Brain pericyte (primary cell): Measurements from ENCODE around the gene SPIRE1.

Experiments used
- DNase-seq: peaks from one replicate; pipeline ENCODE4 v3.0.0-alpha.2; 2012; ENCODE audit warnings: low read depth, low spot score

Gene SPIRE1

DNA sequence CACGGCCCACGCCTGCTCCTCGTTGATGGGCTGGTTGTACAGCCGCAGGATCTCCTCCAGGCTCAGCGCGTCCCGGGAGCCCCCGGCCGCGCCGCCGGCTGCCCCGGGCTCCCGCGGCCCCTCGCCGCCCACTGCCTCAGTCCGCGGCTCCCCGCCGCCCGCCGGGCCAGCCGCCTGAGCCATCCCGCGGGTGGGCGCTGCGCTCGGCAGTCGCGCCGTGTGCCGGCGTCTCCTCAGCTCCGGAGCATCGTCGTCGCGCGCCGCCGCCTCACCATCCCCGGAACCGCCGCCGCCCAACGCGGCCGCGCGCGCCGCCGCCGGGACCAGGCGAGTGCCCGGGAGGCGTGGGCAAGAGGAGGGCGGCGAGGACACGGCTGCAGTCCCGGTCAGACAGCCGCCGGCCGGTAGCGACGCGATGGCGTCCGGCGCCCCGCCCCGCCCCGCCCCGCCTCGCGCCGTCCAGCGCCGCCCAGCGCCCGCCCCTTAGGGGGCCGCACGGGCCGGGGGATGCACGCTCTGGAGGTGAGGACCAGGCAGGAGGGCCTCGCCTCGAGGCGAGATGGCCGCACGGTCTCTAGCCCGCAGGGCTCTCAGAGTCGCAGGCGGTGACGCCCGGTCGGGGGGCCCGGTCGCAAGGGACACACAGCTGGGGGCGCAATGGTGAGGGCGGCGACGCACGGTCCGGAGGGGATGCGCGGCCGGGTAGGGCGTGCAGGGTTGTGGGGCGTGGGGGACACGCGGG is at the start of gene SPIRE1:
TSS of gene SPIRE1 (minus strand) at position 424 of the 742 bp plus-strand sequence. CDS start at position 183, 241 bp downstream.
- no peak for DNase-seq

DNA sequence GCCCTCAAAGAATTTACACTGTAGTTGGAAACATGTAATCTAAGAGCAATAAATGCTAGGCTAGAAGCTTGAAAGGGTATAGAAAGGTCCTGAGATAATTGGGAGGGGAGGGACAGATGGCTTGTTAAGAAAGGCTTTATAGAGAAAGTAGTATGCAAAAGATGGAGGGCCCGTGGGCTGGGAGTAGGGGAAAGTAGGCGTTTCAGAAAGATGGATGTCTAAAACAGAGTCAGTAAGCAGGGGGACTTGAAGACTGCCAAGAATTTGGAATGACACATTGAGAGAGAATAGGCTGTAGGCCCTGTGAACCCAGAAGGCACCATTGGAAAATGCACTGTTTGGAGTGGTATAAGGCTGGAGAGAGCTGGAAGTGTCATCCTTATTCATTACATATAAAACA is 45.8 kb upstream of the SPIRE1 start:
- DNase-seq, result no peak

DNA sequence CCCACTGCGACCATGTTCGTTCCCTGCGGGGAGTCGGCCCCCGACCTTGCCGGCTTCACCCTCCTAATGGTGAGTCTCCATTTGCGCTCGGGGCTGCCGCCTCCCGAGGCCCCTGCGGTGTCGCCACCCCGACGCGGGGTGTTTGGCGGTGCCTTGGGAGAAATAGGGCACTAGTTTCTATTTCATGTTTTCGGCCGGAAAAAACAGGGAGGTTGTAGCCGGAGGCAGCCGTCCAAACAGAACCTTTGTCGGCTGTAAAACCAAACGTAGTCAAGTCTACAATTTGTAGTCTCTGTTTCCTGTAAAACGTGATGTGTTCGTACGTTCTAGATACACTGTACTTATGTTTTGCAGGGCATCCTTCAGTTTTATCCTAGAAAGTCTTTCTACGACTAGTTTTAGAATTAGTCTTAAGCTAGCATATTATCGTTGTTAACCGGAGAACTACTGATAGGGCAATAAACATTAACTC is 45.2 kb upstream of the SPIRE1 start:
- no peak for DNase-seq

DNA sequence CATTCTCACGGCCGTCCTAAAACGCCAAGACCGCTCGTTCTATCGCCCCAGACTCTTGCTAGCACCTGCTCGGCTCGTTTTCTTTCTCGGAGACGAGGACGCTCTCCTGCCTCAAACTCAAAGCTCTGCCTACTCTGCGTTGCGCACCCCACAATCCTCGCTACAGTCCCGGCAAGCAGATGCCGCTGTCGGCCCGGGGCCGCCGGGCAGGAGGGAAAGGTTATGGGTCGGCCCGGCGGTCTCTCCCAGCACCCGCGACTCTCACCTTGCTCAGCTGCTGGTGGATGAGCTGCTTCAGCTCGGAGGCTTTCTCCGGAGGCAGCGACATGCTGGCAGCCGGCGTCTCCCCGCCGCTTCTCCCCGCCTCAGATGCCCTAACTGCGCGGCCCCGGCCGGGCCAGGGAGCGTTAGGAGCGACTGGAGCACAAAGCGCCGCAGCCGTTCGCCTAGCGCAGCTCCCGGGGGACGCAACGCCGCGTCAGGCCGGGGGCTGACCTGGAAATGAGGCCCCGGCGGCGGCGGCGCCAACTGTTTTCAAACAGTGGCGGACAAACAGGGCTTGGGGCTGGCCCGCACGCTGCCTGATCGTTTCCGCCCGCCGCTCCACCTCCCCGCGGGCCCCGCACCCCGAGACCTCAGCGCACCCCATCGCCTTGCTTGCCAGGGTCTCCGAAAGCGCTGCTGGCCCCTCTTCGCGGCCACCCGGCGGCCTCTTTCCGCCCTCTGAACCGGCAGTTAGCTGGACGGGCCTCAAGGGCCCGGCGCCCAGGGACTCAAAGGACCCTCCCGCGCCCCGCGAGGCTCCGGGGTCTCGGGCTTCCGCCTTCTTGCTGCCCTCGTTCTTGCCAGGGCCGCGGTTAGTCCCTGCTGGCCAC is 44.6 kb upstream of the SPIRE1 start, which contains the start of the genes CEP76 and PSMG2:
TSS of gene CEP76 (minus strand) at position 503 of the 875 bp plus-strand sequence. CDS start at position 328, 175 bp downstream.
TSS of gene PSMG2 (plus strand) at position 822 of the 875 bp plus-strand sequence. CDS start 66 bp downstream, outside the sequence.
- peak; percentile 49 for DNase-seq

DNA sequence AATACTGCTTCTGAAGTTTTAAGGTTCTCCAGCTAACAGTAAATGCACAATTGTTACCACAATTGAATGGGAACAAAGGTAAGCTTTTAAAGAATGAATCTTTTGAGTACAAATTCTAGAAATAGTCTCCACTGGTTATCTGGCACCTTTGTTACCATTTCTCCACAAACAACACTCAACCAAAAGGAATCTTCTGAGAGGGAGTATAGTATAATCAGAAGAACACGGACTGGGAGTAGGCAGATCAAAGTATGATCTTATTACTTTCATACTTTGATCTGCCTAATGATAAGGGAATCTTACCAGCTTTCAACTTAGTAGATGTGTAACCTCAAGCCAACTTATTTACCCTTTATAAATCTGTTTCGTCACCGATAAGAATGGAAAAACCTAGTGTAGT is 43.3 kb upstream of the SPIRE1 start:
- no peak for DNase-seq

DNA sequence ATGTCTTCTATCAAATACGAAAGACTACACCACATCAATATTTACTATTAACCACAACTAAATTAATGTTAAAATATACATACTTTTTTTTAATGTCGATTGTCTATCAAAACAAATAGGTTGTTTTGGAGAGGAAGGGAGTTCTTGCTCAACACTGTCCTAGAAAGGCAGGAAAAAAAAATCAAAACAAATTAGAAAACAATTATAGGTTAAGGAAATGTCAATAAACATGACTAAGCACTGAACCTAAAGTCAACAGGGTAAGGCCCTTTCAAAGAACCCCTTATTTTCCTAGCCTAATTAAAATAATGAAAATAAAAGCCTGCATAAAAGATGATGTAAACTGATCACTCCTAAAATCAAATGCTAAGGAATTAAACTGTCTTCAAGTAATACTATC is 41.8 kb upstream of the SPIRE1 start:
- DNase-seq, result no peak

DNA sequence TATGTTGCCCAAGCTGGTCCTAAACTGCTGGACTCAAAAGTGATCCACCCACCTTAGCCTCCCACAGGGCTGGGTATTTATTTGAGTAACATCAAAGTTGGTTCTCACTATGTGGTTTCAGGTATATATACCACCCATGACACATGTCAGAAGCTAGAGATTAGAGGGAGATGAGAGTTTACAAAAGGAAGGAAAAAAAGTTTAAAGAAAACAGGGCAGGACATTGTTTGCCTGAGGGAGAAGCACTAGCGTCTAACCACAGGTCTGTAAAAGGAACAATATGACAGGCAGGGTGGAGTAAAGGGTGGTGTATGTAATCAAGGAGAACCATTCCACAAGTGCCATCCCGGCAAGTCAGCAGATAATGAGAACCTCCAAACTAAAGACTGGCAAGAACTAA is 36.1 kb upstream of the SPIRE1 start:
- DNase-seq, result no peak

DNA sequence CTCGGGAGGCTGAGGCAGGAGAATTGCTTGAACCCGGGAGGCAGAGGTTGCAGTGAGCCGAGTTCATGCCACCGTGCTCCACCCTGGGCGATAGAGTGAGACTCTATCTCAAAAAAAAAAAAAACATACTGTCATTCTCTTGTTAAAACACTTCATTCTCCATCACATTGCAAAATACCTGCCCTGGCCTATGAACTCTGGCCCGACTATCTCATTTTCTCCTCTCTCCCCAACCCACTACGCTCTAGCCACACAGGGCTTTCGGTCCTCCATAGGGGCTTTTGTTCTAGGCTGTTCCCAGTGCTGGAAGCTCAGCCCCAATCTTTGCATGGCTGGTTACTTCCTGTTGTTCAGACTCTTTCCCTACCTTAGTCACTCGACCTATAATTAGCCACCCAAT is 34.3 kb upstream of the SPIRE1 start:
- DNase-seq, result no peak

DNA sequence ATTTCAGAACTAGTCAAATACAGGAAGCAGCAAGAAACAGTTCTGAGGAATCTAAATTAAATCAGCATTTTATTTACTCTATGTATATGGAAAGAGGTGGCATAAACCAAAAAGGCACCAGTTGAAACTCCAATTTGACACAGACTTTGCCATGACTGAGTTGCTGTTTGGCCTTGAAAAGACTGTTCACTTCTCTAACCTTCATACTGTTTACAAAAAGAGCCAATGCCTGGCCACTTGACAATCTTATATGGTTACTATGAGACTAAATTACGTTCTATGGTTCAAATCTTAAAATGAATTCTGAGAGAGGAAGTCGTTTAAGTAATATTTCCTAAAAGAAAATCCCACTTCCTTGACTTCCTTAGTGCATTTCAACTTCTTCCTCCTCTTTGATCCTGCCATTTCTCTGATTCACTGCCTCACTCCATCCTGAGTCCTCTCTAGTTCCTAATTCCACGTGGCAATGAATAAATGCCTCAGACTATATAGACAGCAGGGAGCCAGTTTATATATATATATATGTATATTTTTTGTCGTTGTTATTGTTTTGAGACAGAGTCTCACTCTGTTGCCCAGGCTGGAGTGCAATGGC is 31.4 kb upstream of the SPIRE1 start:
- no peak for DNase-seq

DNA sequence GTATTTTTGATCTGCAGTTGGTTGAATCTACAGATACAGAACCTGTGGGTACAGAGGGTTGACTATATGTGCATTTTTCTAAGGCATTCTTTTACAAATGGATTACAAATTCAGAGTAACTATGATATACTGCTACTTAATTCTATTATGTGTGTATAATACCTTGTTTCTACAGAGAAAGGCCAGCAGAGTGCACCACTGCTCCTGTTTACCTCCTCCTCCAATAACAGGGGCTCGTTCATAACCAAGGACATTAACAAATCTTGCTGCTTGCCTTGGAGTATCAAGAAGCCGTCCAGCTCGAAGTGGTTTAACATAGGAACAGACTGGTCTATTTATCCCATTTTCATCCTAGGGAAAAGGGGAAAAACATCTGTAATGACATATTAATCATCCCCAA is 28.2 kb upstream of the SPIRE1 start:
- DNase-seq, result no peak

DNA sequence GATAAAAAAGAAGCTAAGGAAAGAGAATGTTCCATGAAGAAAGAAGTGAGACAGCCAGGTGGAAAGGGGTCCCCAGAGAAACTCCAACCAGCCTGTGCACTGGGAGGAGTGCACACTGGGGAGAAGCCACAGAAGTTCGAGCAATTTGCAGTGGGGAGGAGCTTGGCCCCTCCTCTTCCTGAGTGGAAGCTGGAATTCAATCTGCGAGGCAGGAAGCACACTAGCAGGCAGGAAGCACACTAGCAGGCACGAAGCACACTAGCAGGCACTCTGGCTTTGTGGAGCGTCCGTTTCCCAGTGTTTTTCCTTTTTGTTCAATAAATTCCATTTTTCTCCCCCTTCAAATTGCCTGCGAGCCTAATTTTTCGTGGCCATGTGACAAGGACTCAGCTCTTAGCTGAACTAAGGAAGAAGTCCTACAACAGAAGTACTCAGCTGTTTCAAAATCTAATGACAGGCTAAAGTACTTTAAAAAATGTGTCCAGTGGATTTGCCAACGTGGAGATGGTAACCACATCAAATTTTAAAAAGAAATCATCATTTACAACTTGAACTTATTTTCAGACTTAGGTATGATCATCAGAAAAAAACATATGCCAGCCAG is 21.4 kb upstream of the SPIRE1 start:
- DNase-seq, result no peak

DNA sequence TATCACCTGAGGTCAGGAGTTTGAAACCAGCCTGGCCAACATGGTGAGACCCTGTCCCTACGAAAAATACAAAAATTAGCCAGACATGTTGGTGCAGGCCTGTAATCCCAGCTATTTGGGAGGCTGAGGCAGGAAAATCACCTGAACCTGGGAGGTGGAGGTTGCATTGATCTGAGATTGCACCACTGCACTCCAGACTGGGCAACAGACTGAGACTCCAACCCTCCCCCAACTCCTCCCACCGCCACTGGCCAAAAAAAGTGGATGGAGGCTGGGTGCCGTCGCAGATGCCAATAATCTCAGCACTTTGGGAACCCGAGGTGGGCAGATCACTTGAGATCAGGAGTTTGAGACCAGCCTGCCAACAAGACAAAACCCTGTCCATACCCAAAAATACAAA is 10.1 kb upstream of the SPIRE1 start:
- DNase-seq, result no peak

DNA sequence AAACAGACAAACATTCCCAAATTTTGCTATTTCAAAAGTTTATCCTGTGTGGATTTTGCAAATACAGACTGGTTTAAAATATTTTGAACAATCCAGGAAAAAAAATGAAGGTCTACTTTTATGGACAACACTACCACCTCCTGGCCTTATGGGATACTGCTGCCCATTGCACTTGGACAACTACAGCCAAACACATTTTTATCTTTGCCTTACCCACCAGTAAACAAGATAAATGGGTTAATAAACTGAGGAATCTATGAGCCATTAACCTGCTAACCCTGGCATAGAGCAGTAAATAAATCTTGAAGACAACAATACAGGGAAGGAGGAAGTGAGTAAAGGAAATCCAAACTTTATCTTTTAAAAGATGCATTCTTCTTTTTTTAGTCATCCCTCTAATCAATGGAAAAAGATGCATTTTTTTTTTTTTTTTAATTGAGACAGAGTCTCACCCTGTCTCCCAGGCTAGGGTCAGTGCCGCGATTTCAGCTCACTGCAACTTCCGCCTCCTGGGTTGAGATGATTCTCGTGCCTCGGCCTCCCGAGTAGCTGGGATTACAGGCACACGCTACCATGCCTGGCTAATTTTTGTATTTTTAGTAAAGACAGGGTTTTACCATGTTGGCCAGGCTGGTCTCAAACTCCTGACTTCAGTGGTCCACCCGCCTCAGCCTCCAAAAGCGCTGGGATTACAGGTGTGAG is 2.1 kb upstream of the SPIRE1 start:
- DNase-seq, result no peak

DNA sequence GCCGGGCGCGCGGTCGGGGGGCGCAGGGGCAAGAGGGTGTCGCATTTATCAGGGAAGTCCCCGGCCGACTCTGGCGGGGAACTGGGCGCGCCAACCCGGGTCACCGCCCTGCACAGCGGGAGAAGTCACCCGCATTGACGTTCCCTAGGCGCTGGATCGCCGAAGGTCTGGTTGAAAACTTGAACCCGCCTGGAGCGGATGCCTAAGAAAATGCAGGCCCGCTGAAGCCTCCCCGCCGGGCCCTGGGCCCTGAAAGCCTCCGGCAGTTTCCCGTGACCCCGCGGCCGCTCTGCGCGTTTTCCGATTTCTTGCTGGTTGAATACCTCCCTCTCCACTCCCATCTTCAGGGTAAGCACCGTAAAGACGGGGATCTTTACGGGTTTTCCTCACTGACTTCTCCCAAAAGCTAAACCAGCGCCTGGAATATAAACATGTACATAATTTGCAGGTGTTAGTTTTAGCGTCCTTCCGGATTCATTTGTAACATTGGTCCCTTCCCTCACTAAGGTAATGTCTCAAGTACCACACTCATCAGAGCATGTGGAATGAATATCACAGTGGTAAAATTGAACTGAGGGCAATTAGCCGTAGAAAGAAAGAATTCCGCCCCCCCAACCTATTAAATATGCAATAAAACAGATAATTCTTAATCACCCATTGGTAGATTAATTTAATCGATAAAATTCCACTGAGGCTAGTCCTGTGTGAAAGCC is 675 bp upstream of the SPIRE1 start:
- DNase-seq, result no peak

DNA sequence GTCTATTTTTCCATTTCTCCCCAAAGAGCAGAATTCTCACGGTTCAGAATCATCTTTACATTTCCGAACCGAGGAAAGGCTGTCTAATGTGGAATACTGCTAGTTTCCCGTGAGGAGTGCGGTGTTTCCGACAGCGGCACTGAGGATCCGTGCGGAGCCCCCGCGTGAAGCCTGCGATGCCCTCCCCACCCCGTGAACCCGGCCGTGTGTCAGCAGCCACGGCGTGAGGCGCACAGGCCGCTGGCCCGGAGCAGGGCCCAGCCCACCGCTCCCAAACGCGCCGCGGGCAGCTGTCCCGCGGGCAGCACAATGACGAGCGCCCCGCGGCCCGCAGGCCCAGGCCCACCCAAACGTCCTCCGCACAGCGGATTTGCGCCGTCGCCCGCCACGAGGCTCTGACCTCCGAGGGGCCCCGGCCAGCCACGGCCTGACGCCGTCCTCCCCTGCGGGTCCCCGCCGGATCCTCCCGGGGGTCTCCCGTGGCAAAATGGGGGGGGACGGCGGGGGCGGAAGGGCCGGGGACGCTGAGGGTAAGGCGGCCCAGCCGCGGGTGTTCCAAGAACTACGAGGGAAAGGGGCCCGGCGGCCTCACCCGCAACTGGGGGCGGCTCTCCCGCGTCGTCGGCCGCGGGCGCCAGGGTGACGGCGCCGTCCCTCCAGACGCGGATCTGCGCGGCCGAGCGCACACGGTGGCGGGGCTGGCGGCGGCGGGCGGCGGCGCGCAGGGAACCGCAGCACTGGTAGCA is 796 bp downstream of the SPIRE1 start:
- no peak for DNase-seq

DNA sequence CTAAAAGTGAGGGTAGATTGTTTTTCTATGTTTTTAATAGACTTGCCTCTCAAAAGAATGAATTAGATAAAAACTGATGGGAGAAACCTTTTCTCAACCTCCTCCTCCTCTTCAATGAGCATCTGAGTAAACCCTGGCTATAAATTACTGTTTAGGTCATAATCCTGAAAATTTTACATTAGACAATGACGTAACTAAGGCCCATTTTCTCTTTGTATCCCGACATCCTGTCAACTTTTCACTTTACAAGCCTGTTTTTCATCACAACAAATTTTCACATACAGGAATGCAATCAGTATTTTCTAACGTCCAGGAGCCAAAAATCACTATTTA is 1.3 kb downstream of the SPIRE1 start:
- no peak for DNase-seq

DNA sequence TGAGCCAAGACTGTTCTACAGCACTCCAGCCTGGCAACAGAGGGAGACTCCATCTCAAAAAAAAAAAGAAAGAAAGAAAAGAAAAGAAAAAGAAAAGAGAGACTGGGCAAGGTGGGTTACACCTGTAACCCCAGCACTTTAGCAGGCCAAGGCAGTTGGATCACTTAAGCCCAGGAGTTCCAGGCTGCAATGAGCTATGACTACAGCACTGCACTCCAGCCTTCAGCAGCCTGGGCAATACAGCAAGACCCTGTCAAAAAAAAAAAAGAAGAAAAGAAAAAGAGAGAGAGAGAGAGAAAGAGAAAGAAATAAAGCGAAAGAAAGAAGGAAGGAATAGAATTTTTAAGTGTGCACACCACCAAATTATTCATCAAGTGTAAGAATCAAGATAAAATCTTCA is 2.9 kb downstream of the SPIRE1 start:
- DNase-seq, result no peak

DNA sequence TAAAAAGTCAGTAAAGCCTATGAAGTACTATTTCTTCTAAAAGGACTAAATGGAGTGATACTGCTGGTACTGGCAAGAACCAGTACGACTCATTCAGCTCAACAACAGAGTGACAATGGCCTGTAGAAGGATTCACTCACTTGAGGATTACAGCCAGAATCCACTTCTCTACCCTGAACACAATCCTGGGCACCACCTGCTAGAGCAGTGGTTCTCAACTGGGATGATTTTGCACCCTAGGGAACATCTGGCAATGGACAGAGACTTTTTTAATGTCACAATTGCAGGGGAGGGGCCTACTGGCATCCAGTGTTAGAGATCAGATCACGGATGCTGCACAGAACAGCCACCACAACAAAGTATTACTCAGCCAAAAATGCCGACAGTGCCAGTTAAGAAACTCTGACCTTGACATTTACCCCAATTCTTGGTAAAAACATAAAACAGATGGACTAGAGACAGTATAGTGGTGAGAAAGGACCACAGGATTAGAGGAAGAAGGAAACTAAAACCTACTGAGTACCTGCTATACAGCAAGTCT is 5.0 kb downstream of the SPIRE1 start:
- no peak for DNase-seq

DNA sequence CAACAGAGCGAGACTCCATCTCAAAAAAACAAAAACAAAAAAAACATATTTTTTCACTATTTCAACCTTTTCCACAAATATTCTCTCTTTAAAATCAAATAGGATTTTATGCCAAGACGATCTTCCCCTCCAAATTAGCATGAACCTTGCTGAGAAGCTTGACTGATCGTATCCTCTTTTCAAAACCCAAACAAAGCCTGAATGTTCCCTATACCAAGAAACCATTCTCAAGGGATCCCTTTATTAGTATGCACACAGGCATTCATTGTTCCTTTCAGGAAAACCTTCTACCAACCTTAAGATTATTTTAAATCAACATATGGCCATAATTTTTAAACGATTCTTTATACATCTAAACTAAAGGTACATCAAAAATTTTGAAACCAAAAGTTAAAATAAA is 6.3 kb downstream of the SPIRE1 start:
- DNase-seq, result no peak

DNA sequence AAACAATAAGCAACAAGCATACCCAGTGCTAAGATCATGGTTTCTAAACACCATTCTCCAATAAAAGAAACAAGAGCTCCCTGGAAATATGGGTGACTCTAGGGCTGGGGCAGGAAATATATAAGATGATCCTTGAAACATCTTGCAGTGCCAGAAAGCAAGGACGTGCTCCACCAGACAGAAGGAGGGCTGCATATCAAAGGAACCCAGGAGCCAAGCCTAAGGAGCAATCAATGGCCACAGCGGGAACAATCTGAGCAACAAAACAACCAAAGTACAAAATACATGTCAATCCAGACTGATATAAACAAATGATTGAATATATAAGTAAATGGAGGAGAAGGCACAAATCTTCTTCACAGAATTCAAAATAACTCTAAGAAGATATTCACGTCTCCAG is 10.1 kb downstream of the SPIRE1 start:
- no peak for DNase-seq
